ENCODE data around the gene DHRS2. TPM values are rescaled to one million over a fixed set of nuclear protein-coding genes. Genes with fewer than 3 reads are reported as not detected.

DHRS2 gene
- total and polyA plus RNA-seq, 2 of the 13 experiments (the other 11 are each of a cell fraction or from before 2014, with no cell fraction given), result 1,621 to 3,021 TPM

GRCh38 chr14:23640524-23641141 lies 4.5 kb downstream of the DHRS2 start (continued):
- TF ChIP-seq ZNF326 (CRISPR knock-in tag; IDR thresholded peaks at IDR 0.05; ENCODE audit: borderline replicate concordance), result peak; percentile 86; the same call in 1 of the 2 replicates
- TF ChIP-seq BATF2 (CRISPR knock-in tag; IDR thresholded peaks at IDR 0.05), result no peak
- peak; percentile 18 for TF ChIP-seq POLR2G (IDR thresholded peaks at IDR 0.05; ENCODE audit: low read depth, low read length)
- TF ChIP-seq NR2F2 (IDR thresholded peaks at IDR 0.05; ENCODE audit: borderline replicate concordance, low read depth), result no peak
- TF ChIP-seq ZNF484 (CRISPR knock-in tag; IDR thresholded peaks at IDR 0.05; ENCODE audit: borderline replicate concordance, low read depth), result no peak
- TF ChIP-seq HMG20B (CRISPR knock-in tag; conservative IDR thresholded peaks at IDR 0.05), result no peak
- TF ChIP-seq SIX1 (CRISPR knock-in tag; IDR thresholded peaks at IDR 0.05; ENCODE audit: borderline replicate concordance), result 0 out of 2 replicates have a peak, but pooled peaks have one; percentile 64
- no peak for TF ChIP-seq ZNF83 (CRISPR knock-in tag; IDR thresholded peaks at IDR 0.05; ENCODE audit: borderline replicate concordance)
- TF ChIP-seq ZNF644 (CRISPR knock-in tag; IDR thresholded peaks at IDR 0.05; ENCODE audit: low read depth), result no peak
- no peak for TF ChIP-seq MZF1 (CRISPR knock-in tag; IDR thresholded peaks at IDR 0.05; ENCODE audit: borderline replicate concordance)
- TF ChIP-seq ZGPAT (CRISPR knock-in tag; IDR thresholded peaks at IDR 0.05), result no peak
- no peak for TF ChIP-seq MTA3 (CRISPR knock-in tag; IDR thresholded peaks at IDR 0.05)
- TF ChIP-seq REST (IDR thresholded peaks at IDR 0.05; ENCODE audit: borderline replicate concordance in 1 of 2, low read depth in 1 of 2, low read length in 2 of 2), result no peak
- no peak for TF ChIP-seq ZNF407 (CRISPR knock-in tag; IDR thresholded peaks at IDR 0.05; ENCODE audit: not compliant biosample characterization)
- 0 out of 2 replicates have a peak, but pooled peaks have one; percentile 30 for TF ChIP-seq ZNF331 (CRISPR knock-in tag; IDR thresholded peaks at IDR 0.05)

Measured in HepG2 (cell line).